K562 (cell line): ENCODE data around the gene ALDH8A1. TPM values are rescaled to one million over a fixed set of nuclear protein-coding genes. Genes with fewer than 3 reads are reported as not detected.

Source experiments
- ASH1L ChIP-seq: fragments of 450-650 bp; IDR thresholded peaks from 2 replicates; pipeline ENCODE4 v1.6.1; 2018; ENCODE audit warnings: borderline replicate concordance, mild to moderate bottlenecking, low read depth; ENCODE audit not compliant: partially characterized antibody
- FOSL1 ChIP-seq: fragments of 200-800 bp; sonication (Bioruptor generic); conservative IDR thresholded peaks from 2 replicates; pipeline ENCODE4 v1.6.1; 2016; ENCODE audit warnings: missing genetic modification characterization, missing compliant biosample characterization
- FOXK2 ChIP-seq, 2 experiments: fragments of 450-650 bp; IDR thresholded peaks in 1 of 2; conservative IDR thresholded peaks in 1 of 2; 2 replicates each; pipeline ENCODE4 v1.6.1; 2016; ENCODE audit warnings: low read depth in 2 of 2, mild to moderate bottlenecking in 1 of 2
- KLF10 ChIP-seq: fragments of 250-450 bp; sonication (Bioruptor Pico); IDR thresholded peaks from 2 replicates; pipeline ENCODE4 v1.6.1; 2021; ENCODE audit warnings: matching md5 sums
- MAFF ChIP-seq: IDR thresholded peaks from 2 replicates; pipeline ENCODE4 v1.6.1; 2012; ENCODE audit warnings: low read length, improper control_type of control experiment
- MEIS2 ChIP-seq: fragments of 450-650 bp; IDR thresholded peaks from 2 replicates; pipeline ENCODE4 v1.6.1; 2014; ENCODE audit warnings: mild to moderate bottlenecking; ENCODE audit not compliant: partially characterized antibody
- POLR2G ChIP-seq: fragments of 200-400 bp; formaldehyde crosslinking; IDR thresholded peaks from 2 replicates; pipeline ENCODE4 v1.6.1; 2017; ENCODE audit warnings: low read depth, mild to moderate bottlenecking, antibody characterized with exemption, low read length, moderate library complexity
- RBM14 ChIP-seq: fragments of 200-400 bp; formaldehyde crosslinking; IDR thresholded peaks from 2 replicates; pipeline ENCODE4 v1.6.1; 2018; ENCODE audit warnings: low read depth, mild to moderate bottlenecking, low read length, moderate library complexity, borderline replicate concordance; ENCODE audit not compliant: insufficient read depth
- SETDB1 ChIP-seq: IDR thresholded peaks from one replicate; pipeline ENCODE4 v1.6.1; 2012; ENCODE audit warnings: low read length, control low read depth, inconsistent platforms
- SMAD3 ChIP-seq: fragments of 450-650 bp; formaldehyde crosslinking; conservative IDR thresholded peaks from 2 replicates; pipeline ENCODE4 v1.4.0; 2020; ENCODE audit warnings: mild to moderate bottlenecking
- SMAD4 ChIP-seq: fragments of 250-450 bp; sonication (Bioruptor Pico); conservative IDR thresholded peaks from 2 replicates; pipeline ENCODE4 v1.8.0; 2021; ENCODE audit warnings: inconsistent platforms, mild to moderate bottlenecking, moderate library complexity
- TBP ChIP-seq: optimal IDR thresholded peaks from 2 replicates; pipeline ENCODE3; 2011; ENCODE audit warnings: low read depth, low read length, improper control_type of control experiment
- polyA plus RNA-seq, 8 experiments: library from polyadenylated mRNA; depleted of rRNA in 4 of 8; stranded (reverse) in 5 of 8; unstranded in 3 of 8; fragments of >200 nt; fragmentation: Nextera tagmentation in 2 of 8; fragmentation: Illumina TruSeq in 1 of 8; extraction: Ambion mirVana in 2 of 8; extraction: Trizol in 1 of 8; gene quantifications; 2 replicates each; pipeline versions ENCODE4 v1.2.1 to v1.2.3, GENCODE V29; 2011 to 2014; ENCODE audit warnings: inconsistent platforms in 1 of 8, missing spikeins in 1 of 8
- total RNA-seq, 7 experiments: library from RNA; depleted of rRNA in 6 of 7; stranded (reverse); fragments of >200 nt in 6 of 7; fragmentation: Illumina TruSeq in 2 of 7; extraction: Trizol in 2 of 7; gene quantifications; 2 replicates each; pipeline versions ENCODE4 v1.2.1 to v1.2.3, GENCODE V29; 2011 to 2021; ENCODE audit warnings: low replicate concordance in 1 of 7
- TF ChIP-seq, protein P1 (sequence below): fragments of 450-650 bp; IDR thresholded peaks from 2 replicates; pipeline ENCODE4 v1.6.1; 2016; ENCODE audit warnings: mild to moderate bottlenecking, moderate library complexity
- TF ChIP-seq, protein P2 (sequence below): fragments of 250-450 bp; sonication (Bioruptor Pico); IDR thresholded peaks from 2 replicates; pipeline ENCODE4 v1.4.0; 2020; ENCODE audit warnings: borderline replicate concordance

ALDH8A1 gene
- total and polyA plus RNA-seq, 9 of the 15 experiments (the other 6 are each of a cell fraction or from before 2014, with no cell fraction given) = 0.03 to 0.18 (median 0.04) TPM; not detected in 2

DNA sequence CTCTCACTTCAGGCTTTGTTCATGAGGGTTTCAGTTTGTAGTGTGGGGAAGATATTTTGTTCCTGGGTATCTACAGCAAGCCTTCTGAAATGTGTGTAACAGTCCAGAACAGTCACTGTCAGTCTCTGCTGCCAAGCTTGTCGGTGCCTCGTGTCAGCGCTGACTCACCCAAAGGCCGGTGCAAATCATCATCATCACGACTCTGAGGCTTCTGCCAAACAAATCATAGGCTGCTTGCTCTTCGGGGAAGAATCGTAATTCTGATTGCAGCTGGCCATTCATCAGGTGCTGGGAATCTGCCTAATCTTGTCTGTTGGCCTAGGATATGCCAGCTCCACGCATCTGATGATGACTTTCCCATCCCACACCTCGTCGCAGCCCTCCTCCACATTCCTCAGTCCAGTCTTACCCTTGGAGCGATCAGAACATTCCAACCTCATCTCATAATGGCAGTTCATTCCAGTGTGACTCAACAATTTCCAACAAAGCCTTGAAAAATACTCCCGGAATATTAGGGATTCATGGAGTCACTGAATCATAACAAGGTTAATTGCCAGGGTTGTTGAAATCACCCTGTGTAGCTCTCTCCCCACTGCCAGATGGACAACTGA is 40.9 kb downstream of the ALDH8A1 start (continued):
- TF ChIP-seq, protein P1, sequence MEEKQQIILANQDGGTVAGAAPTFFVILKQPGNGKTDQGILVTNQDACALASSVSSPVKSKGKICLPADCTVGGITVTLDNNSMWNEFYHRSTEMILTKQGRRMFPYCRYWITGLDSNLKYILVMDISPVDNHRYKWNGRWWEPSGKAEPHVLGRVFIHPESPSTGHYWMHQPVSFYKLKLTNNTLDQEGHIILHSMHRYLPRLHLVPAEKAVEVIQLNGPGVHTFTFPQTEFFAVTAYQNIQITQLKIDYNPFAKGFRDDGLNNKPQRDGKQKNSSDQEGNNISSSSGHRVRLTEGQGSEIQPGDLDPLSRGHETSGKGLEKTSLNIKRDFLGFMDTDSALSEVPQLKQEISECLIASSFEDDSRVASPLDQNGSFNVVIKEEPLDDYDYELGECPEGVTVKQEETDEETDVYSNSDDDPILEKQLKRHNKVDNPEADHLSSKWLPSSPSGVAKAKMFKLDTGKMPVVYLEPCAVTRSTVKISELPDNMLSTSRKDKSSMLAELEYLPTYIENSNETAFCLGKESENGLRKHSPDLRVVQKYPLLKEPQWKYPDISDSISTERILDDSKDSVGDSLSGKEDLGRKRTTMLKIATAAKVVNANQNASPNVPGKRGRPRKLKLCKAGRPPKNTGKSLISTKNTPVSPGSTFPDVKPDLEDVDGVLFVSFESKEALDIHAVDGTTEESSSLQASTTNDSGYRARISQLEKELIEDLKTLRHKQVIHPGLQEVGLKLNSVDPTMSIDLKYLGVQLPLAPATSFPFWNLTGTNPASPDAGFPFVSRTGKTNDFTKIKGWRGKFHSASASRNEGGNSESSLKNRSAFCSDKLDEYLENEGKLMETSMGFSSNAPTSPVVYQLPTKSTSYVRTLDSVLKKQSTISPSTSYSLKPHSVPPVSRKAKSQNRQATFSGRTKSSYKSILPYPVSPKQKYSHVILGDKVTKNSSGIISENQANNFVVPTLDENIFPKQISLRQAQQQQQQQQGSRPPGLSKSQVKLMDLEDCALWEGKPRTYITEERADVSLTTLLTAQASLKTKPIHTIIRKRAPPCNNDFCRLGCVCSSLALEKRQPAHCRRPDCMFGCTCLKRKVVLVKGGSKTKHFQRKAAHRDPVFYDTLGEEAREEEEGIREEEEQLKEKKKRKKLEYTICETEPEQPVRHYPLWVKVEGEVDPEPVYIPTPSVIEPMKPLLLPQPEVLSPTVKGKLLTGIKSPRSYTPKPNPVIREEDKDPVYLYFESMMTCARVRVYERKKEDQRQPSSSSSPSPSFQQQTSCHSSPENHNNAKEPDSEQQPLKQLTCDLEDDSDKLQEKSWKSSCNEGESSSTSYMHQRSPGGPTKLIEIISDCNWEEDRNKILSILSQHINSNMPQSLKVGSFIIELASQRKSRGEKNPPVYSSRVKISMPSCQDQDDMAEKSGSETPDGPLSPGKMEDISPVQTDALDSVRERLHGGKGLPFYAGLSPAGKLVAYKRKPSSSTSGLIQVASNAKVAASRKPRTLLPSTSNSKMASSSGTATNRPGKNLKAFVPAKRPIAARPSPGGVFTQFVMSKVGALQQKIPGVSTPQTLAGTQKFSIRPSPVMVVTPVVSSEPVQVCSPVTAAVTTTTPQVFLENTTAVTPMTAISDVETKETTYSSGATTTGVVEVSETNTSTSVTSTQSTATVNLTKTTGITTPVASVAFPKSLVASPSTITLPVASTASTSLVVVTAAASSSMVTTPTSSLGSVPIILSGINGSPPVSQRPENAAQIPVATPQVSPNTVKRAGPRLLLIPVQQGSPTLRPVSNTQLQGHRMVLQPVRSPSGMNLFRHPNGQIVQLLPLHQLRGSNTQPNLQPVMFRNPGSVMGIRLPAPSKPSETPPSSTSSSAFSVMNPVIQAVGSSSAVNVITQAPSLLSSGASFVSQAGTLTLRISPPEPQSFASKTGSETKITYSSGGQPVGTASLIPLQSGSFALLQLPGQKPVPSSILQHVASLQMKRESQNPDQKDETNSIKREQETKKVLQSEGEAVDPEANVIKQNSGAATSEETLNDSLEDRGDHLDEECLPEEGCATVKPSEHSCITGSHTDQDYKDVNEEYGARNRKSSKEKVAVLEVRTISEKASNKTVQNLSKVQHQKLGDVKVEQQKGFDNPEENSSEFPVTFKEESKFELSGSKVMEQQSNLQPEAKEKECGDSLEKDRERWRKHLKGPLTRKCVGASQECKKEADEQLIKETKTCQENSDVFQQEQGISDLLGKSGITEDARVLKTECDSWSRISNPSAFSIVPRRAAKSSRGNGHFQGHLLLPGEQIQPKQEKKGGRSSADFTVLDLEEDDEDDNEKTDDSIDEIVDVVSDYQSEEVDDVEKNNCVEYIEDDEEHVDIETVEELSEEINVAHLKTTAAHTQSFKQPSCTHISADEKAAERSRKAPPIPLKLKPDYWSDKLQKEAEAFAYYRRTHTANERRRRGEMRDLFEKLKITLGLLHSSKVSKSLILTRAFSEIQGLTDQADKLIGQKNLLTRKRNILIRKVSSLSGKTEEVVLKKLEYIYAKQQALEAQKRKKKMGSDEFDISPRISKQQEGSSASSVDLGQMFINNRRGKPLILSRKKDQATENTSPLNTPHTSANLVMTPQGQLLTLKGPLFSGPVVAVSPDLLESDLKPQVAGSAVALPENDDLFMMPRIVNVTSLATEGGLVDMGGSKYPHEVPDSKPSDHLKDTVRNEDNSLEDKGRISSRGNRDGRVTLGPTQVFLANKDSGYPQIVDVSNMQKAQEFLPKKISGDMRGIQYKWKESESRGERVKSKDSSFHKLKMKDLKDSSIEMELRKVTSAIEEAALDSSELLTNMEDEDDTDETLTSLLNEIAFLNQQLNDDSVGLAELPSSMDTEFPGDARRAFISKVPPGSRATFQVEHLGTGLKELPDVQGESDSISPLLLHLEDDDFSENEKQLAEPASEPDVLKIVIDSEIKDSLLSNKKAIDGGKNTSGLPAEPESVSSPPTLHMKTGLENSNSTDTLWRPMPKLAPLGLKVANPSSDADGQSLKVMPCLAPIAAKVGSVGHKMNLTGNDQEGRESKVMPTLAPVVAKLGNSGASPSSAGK = peak; percentile 31
- TF ChIP-seq FOXK2 (conservative IDR thresholded peaks at IDR 0.05 in 1 of 2, IDR thresholded peaks at IDR 0.05 in 1 of 2; ENCODE audit: low read depth in 2 of 2) = no peak
- peak; percentile 63 for TF ChIP-seq MEIS2
- no peak for TF ChIP-seq SMAD4 (CRISPR knock-in tag)
- TF ChIP-seq ASH1L = no peak
- no peak for TF ChIP-seq KLF10 (CRISPR knock-in tag)
- TF ChIP-seq TBP = no peak
- TF ChIP-seq MAFF = 0 out of 2 replicates have a peak, but pooled peaks have one; percentile 1
- TF ChIP-seq SMAD3 (CRISPR knock-in tag) = no peak
- TF ChIP-seq FOSL1 (tag) = peak; percentile 89
- TF ChIP-seq RBM14 = no peak
- TF ChIP-seq SETDB1 = no peak
- no peak for TF ChIP-seq POLR2G
- TF ChIP-seq, protein P2, sequence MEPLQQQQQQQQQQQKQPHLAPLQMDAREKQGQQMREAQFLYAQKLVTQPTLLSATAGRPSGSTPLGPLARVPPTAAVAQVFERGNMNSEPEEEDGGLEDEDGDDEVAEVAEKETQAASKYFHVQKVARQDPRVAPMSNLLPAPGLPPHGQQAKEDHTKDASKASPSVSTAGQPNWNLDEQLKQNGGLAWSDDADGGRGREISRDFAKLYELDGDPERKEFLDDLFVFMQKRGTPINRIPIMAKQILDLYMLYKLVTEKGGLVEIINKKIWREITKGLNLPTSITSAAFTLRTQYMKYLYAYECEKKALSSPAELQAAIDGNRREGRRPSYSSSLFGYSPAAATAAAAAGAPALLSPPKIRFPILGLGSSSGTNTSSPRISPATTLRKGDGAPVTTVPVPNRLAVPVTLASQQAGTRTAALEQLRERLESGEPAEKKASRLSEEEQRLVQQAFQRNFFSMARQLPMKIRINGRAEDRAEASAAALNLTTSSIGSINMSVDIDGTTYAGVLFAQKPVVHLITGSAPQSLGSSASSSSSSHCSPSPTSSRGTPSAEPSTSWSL (CRISPR knock-in tag) = no peak
